A673 (cell line): Measurements from ENCODE around the gene CPM. TPM values are rescaled to one million over a fixed set of nuclear protein-coding genes. Genes with fewer than 3 reads are reported as not detected.

Experiments used
- BruUV-seq: library from RNA; stranded (reverse); fragments of 400-500 nt; replicated peaks from 2 replicates; lab custom pipeline; 2021; lab: Mats Ljungman, UMichigan
- CTCF ChIA-PET: fragments of 300-600 bp; sonication (Branson Sonifier 250); formaldehyde crosslinking; loops from one replicate; lab custom pipeline; 2022; ENCODE audit warnings: antibody characterized with exemption; lab: Charles Lee
- POLR2A ChIA-PET: fragments of 300-600 bp; sonication (Branson Sonifier 250); formaldehyde crosslinking; loops from one replicate; lab custom pipeline; 2022; ENCODE audit warnings: antibody characterized with exemption; ENCODE audit not compliant: low non-redundant PET; lab: Charles Lee
- DNase-seq: peaks from one replicate; pipeline ENCODE4 v3.0.0-alpha.2; 2015; ENCODE audit warnings: low spot score
- H3K27ac ChIP-seq: fragments of 200-600 bp; sonication (generic); 2 replicates; pipeline ENCODE4 v1.5.1; 2016; ENCODE audit warnings: mixed run types, low read depth, mild to moderate bottlenecking, mixed read lengths, antibody characterized with exemption, low read length; ENCODE audit not compliant: poor library complexity, severe bottlenecking
- H3K27me3 ChIP-seq: fragments of 200-600 bp; sonication (generic); replicated peaks from 2 replicates; pipeline ENCODE4 v1.6.1; 2017; ENCODE audit warnings: mixed run types, low read depth, mild to moderate bottlenecking, mixed read lengths, antibody characterized with exemption, low read length; ENCODE audit not compliant: insufficient read depth, poor library complexity
- H3K36me3 ChIP-seq: fragments of 200-600 bp; sonication (generic); 2 replicates; pipeline ENCODE4 v1.6.1; 2016; ENCODE audit warnings: mixed run types, mild to moderate bottlenecking, mixed read lengths, antibody characterized with exemption, low read length; ENCODE audit not compliant: insufficient read depth, poor library complexity, severe bottlenecking
- H3K4me1 ChIP-seq: fragments of 200-600 bp; sonication (generic); 2 replicates; pipeline ENCODE4 v1.6.1; 2017; ENCODE audit warnings: mixed run types, mild to moderate bottlenecking, mixed read lengths, antibody characterized with exemption, low read length; ENCODE audit not compliant: insufficient read depth, poor library complexity, severe bottlenecking
- H3K4me3 ChIP-seq: fragments of 200-600 bp; sonication (generic); 2 replicates; pipeline ENCODE4 v1.5.1; 2016; ENCODE audit warnings: low read depth, mixed run types, mild to moderate bottlenecking, mixed read lengths, low read length; ENCODE audit not compliant: poor library complexity, severe bottlenecking
- H3K9me3 ChIP-seq: fragments of 200-600 bp; sonication (generic); 2 replicates; pipeline ENCODE4 v1.6.1; 2016; ENCODE audit warnings: mixed run types, low read depth, mild to moderate bottlenecking, mixed read lengths, antibody characterized with exemption, low read length; ENCODE audit not compliant: poor library complexity, severe bottlenecking
- CTCF ChIP-seq: fragments of 300-800, 200-600 bp; sonication (generic); conservative IDR thresholded peaks from 2 replicates; pipeline ENCODE4 v1.5.1; 2017; ENCODE audit warnings: low read depth, mild to moderate bottlenecking, antibody characterized with exemption, low read length, moderate library complexity, mixed read lengths
- EZH2 ChIP-seq: fragments of 200-600 bp; sonication (generic); IDR thresholded peaks from 2 replicates; pipeline ENCODE4 v1.6.1; 2017; ENCODE audit warnings: borderline replicate concordance, low read depth, mild to moderate bottlenecking, mixed read lengths, antibody characterized with exemption, low read length; ENCODE audit not compliant: poor library complexity, severe bottlenecking
- intact Hi-C: fragments of 100-400 bp; cut with micrococcal nuclease; formaldehyde crosslinking; loops from one replicate; pipeline ENCODE4 v1.10.0; 2022; ENCODE audit not compliant: unreplicated experiment
- total RNA-seq: library from RNA; stranded (reverse); gene quantifications from 2 replicates; pipeline ENCODE4 v1.2.3, GENCODE V29; 2021

CPM gene
- total RNA-seq, 1 experiment from 2014 or later = 0.84 TPM

- Histone ChIP-seq H3K9me3 (no peaks in the 10 kb centered on the region), H3K27ac (no peak overlapping the region), H3K4me3 (no peak overlapping the region), H3K4me1 (no peaks in the 10 kb centered on the region), H3K36me3 (peaks cover 90% of the 10 kb centered on the region), H3K27me3 (no peaks in the 10 kb centered on the region)
- BruUV-seq = no TSS peak
- no peak for TF ChIP-seq CTCF
- no peak for TF ChIP-seq EZH2
- no peak for DNase-seq
- intact Hi-C loops = no loop called here
- ChIA-PET POLR2A (no interaction called here), CTCF (no interaction called here)
Measured at GRCh38 chr12:68815928-68816800, 116.8 kb downstream of the CPM start.

- no TSS peak for BruUV-seq
- no peak overlapping the region for H3K4me3 ChIP-seq
- intact Hi-C loops = no loop called here
- ChIA-PET CTCF (no interaction called here), POLR2A (interaction anchor here (0.6 to 0.7 kb wide), 2 partner anchors 19 to 30 kb away, joined by 5 to 13 read pairs; no protein-coding TSS in a partner anchor)
- H3K27ac ChIP-seq = no peak overlapping the region
- H3K9me3 ChIP-seq = no peaks in the 10 kb centered on the region
- no peaks in the 10 kb centered on the region for H3K4me1 ChIP-seq
- no peaks in the 10 kb centered on the region for H3K27me3 ChIP-seq
- TF ChIP-seq CTCF = no peak
- TF ChIP-seq EZH2 = no peak
- no peak for DNase-seq
- peaks cover 90% of the 10 kb centered on the region for H3K36me3 ChIP-seq
Measured at GRCh38 chr12:68815232-68815927, 117.6 kb downstream of the CPM start.

GRCh38 chr12:68814490-68815231 is 118.3 kb downstream of the CPM start:
- intact Hi-C loops = no loop called here
- POLR2A ChIA-PET = interaction anchor here (0.6 to 0.7 kb wide), 2 partner anchors 19 to 29 kb away, joined by 5 to 13 read pairs; no protein-coding TSS in a partner anchor
- no peaks in the 10 kb centered on the region for H3K4me1 ChIP-seq
- peaks cover 90% of the 10 kb centered on the region for H3K36me3 ChIP-seq
- H3K4me3 ChIP-seq = no peak overlapping the region
- no peaks in the 10 kb centered on the region for H3K9me3 ChIP-seq
- no peak for DNase-seq
- H3K27me3 ChIP-seq = no peaks in the 10 kb centered on the region
- no peak overlapping the region for H3K27ac ChIP-seq
- TF ChIP-seq CTCF (no peak), EZH2 (no peak)
- CTCF ChIA-PET = no interaction called here
- no TSS peak for BruUV-seq
